OCI-LY1 (cell line): ENCODE data around the gene DOCK1.

ENCODE experiments used
- CTCF ChIP-seq: fragments of 200-600 bp; sonication (generic), shearing (Covaris generic); IDR thresholded peaks from 2 replicates; pipeline ENCODE4 v1.5.1; 2017; ENCODE audit warnings: mild to moderate bottlenecking, antibody characterized with exemption, low read length, moderate library complexity, mixed read lengths
- EZH2 ChIP-seq: fragments of 200-600 bp; sonication (generic), shearing (Covaris generic); IDR thresholded peaks from 2 replicates; pipeline ENCODE4 v1.8.0; 2017; ENCODE audit warnings: borderline replicate concordance, mixed run types, mild to moderate bottlenecking, antibody characterized with exemption, low read length, moderate library complexity, mixed read lengths

DNA sequence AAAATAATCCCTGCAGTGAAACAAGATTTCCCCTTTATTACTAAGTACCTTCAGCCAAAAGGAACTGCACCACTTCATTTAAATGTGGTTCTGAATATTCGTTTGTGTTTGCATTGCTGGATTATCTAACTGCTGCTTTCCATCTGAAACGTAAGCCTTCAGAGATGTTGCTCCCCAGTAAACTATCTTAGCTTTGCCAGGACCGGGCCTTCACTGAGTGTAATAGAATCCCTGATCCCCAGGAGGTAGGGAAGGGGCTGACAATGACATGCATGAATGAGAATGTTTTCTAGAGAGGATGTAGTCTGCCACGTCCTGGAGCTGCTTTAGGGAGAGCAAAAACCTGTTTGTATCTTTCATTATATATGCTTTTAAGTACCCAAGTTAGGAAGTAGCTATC, 310.6 kb downstream of the DOCK1 start:
- TF ChIP-seq CTCF, result no peak
- TF ChIP-seq EZH2, result no peak
